GM19324 (cell line): Measurements from ENCODE around the gene ALK.

Experiments
- ATAC-seq: cut with Tn5 transposase; IDR thresholded peaks from one replicate; pipeline ENCODE4 v1.9.1; 2021; ENCODE audit warnings: mild to moderate bottlenecking, moderate library complexity; ENCODE audit not compliant: unreplicated experiment, low FRiP score

Gene ALK

DNA sequence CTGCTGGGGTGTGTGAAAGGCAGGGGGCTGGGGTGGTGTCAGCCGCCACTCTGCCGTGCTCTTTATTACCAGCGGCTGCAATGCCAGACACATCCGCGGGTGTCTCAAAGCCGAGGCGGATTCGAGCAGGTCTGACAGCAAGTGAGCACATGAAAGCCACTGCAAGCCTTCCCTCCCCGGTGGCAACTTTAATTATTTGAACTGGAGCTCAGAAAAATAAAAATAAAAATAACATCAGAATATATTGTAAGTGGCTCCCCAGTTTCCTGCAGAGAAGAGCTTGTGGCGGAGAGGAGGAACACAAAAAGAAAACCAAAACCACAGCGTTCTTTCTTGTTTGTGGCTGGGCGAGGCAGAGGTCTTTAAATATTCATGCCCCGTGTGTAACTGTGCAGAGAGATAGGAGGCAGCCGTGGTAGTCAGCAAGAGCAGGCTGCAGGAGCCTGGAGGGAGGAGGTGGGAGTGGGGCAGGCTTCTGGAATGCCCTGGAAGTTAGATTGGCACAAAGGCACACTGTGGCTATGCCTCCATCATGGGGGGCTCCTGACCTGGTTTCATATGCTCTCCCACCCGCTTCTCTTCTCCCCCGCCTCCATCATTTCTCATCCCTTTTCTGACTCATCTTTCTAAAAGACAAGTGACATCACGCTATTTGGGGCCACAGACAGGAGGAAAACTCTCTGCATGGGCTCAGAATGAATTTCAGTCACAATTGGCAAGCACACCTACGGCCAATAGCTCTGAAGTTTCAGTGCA lies 606.4 kb downstream of the ALK start:
- peak; percentile 76 for ATAC-seq

DNA sequence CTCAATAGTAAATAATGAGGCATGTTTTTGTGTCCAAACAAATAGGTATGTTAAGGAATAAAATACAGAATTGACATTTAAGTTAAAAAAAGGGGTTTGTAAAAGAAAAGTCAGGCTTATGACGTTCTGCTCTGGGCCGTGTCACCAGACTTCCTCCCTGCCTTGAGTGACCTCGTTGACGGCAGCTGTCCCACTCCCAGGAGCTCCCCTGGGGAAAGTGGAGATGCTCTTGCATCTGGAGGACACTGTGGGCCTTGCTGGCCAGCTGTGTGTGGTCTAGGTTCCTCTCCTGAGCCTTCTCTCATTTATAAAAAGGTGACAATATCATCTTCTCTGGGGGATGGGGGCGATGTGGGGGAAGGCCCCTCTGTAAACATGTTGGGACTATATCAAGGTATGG lies 609.9 kb downstream of the ALK start:
- no peak for ATAC-seq

DNA sequence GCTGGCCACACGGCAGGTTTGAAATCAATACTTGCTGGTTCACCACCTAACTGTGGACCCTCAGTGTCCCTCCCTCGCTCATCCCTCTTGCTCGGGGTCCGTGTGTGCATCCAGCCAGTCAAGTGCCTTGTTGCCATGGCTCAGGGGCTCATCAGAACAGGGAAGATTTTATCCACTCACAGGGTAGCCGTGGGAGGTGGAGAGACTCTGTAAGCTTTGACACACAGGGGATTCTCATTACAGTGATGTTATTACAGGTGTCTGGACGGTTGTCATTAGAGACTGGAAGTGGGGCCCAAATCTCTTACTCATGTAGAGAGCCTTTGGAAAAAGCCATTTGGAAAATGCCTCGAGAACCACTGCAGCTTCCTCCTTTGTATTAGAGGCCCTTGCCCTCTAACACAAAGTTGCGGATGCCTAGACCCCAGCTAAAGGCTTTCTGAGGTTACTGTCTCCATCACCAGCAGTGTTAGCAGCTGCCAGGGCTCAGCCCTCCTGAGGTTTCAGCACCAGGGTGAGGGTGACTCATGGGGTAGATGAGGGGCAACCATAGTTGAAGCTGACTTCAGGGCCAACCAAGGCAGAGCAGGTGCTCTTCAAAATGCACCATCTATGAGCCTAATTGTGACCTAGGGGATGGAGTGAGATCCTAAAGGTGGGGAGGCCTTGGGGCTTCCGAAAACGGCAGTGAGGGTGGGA lies 610.6 kb downstream of the ALK start:
- no peak for ATAC-seq

GRCh38 chr2:29309090-29310029 lies 612.0 kb downstream of the ALK start:
- ATAC-seq, result peak; percentile 54

DNA sequence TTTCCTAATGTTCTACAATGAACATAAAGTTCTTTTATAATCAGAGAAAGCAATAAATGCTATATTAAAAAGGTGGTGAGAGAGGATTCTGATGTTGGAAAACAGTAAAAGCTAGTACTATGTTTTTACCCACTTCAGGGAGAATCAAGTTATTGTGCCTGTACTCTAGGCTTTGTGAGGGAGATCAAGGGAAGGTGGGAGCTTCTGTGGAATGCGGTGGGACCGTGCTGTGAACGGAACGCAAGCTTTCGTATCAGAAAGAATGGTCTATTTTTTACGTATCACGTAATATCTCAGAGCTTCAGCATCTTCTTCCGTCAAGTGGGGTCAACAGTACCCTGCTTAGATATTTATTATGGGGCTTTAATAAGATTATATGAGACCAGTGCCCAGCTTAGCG lies 613.0 kb downstream of the ALK start:
- ATAC-seq, result no peak

- no peak for ATAC-seq
Observed at GRCh38 chr2:29307519-29307918, 613.9 kb downstream of the ALK start.

GRCh38 chr2:29305762-29306161 lies 615.6 kb downstream of the ALK start:
- no peak for ATAC-seq

DNA sequence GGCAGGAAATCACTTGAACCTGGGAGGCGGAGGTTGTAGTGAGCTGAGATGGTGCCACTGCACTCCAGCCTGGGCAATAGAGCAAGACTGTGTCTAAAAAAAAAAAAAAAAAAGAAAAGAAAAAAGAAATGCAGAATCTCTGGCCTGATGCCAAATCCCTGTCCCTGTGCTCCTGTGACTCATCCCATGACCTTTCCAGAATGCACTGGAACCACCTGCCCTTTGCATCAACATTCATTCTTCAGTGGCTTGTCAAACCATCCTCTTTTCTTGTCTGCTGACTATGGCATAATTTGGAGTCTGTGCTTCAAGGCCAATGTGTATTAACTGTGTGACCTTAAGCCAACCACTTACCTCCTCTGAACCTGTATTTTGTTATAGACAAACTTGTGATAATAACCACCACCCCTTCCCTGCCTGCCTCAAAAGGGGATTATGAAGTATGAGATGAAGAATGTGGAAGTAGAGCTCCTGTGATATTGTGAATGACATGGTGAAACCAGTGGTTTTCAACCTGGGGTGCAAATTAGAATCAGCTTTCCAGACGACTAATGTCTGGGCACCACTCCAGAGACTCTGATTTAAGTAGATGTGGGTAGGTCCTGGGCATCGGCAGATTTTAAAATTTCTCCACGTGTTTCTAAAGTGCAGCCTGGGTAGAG lies 616.9 kb downstream of the ALK start:
- no peak for ATAC-seq

GRCh38 chr2:29296585-29296984 lies 624.8 kb downstream of the ALK start:
- ATAC-seq, result no peak

- ATAC-seq, result no peak
Observed at GRCh38 chr2:29295845-29296244, 625.5 kb downstream of the ALK start.

GRCh38 chr2:29293830-29294438 lies 627.5 kb downstream of the ALK start:
- no peak for ATAC-seq

- ATAC-seq, result no peak
Observed at GRCh38 chr2:29290293-29291047, 630.9 kb downstream of the ALK start.

DNA sequence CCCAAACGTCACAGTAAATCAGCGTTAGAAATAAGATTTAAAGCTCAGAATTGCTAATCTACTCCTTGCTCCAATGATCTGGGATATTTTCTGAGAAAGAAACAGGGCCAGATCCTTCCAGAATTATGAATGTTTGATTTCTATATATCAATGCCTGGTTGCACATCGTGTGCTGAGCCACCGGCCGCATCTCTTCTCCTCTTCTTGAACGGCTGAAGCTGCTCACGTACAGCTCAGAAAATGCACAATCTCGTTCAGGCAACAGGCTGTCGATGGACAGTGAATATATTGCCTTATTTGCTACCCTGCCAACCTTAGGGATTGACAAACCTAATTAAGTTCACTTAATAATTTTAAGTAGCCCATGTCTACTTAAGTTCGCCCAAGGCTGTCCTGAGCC lies 636.7 kb downstream of the ALK start:
- no peak for ATAC-seq

DNA sequence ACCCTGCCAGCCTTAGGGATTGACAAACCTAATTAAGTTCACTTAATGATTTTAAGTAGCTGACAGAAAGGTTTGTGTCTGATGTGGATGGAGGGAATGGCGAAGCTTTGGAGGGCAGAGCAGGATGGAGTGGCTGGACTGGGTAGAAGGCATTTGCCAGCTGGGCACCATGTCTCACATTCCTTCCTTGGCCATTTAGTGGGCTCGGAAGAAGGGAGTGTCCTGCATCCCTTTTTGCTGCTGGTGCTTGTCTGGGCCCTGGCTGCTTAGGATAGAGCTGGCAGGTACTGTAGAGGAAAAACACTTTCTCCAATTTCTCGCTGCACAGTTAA lies 639.5 kb downstream of the ALK start:
- no peak for ATAC-seq

DNA sequence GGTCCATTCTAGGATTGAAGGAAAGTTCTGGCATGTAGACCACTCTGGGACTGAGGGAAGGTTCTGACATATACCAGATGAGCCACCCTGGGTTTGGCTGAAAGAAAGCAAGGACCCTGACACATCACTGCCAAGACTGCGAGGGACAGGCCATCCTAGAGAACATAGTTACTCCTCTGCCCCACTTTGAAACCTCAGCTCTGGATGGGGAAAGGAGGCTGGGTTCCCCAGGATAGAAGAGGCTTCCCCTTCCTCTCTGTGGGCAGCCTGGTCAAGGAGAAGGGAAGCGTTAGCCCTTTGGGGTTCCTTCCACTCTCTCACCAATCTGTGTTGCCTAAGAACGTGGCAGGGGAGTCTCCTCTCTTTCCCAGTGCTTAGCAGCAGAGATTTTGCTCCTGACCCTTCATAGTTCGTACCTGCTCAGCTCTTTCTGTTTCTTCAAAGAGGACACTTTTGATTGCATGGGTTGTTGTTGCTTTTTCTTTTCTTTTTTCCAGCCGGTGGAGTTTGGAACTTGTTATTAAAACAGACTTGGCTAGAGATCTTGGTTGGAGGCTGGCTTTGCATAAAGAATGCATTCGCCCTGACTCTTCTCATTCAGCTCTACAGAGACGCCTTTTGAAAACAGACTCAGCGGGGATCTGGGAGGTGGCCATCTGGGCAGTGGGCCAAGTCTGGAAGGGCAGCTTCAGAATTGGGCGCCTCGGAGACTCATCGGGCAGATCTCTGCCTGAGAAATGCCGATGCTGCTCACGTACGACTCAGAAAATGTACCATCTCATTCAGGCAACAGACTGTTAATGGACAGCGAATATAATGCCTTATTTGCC lies 640.1 kb downstream of the ALK start:
- ATAC-seq, result no peak

GRCh38 chr2:29278966-29279365 lies 642.4 kb downstream of the ALK start:
- no peak for ATAC-seq

GRCh38 chr2:29276151-29276550 lies 645.2 kb downstream of the ALK start:
- ATAC-seq, result no peak

DNA sequence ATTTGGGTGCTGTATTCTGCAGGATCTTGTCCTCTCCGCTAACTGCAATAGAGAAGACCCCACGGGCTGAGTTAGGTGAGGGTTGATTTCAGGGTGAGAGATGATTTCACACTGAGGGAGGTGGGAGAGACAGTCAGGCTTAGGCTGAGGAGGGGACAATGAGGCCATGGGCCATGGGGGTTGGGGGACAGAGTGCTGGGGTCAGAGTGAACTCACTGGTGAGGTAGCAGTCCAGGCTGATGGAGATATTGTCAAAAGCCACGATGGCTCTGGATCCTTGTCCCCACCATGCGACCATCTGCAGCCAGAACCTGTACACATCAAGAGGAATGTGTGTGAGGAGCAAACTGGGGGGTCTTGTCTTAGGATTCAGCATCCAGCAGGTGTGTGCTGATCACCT lies 646.2 kb downstream of the ALK start:
- ATAC-seq, result no peak
